ENCODE results near the gene ZNF497.
"Not testable (repeated sequence)": the region's sequence is repeated elsewhere in the genome, so short reads cannot be mapped to it uniquely, and the experiment has no call there.

Gene ZNF497

DNA sequence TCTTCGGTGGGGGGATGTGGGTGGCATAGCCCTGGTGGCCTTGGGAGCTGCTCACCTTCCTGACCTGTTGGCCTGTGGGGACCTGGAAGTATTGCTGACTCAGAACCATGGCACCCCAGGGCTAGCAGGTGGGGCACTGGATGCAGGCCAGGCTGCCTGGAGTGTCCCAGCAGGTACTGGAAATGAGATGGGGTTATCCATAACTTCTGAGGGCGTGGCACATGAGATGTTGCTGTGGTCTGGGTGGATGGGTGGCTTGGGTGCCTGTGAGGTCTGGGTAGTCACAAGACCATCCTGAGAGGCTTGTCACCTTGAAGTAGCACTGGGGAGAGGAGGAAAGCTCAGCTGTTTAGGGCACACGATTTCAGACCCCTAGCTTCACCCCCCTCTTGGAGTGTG is 32.3 kb upstream of the ZNF497 start:
- no peak for DNase-seq (ENCODE audit: low spot score)

DNA sequence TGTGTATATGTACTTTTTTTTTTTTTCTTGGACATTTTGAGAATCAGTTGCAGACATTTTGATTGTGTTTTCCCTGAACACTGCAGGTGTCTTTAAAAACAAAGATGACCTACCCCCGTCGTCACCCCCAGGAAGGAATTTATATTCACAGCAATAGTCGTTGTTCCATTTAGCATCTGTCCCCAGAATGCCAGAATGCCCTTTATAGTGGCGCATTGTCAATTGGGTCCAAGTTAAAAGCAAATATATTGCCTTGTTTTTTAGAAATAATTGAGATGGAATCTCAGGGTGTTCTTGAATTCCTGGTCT is 31.1 kb upstream of the ZNF497 start:
- no peak for DNase-seq (ENCODE audit: low spot score)

- no peak for DNase-seq (ENCODE audit: low spot score)
Measured at GRCh38 chr19:58392945-58393724, 30.6 kb upstream of the ZNF497 start.

- DNase-seq (ENCODE audit: low spot score): no peak
Measured at GRCh38 chr19:58388175-58388526, 25.6 kb upstream of the ZNF497 start.

GRCh38 chr19:58387338-58388174 is 25.0 kb upstream of the ZNF497 start:
- DNase-seq (ENCODE audit: low spot score): no peak

DNA sequence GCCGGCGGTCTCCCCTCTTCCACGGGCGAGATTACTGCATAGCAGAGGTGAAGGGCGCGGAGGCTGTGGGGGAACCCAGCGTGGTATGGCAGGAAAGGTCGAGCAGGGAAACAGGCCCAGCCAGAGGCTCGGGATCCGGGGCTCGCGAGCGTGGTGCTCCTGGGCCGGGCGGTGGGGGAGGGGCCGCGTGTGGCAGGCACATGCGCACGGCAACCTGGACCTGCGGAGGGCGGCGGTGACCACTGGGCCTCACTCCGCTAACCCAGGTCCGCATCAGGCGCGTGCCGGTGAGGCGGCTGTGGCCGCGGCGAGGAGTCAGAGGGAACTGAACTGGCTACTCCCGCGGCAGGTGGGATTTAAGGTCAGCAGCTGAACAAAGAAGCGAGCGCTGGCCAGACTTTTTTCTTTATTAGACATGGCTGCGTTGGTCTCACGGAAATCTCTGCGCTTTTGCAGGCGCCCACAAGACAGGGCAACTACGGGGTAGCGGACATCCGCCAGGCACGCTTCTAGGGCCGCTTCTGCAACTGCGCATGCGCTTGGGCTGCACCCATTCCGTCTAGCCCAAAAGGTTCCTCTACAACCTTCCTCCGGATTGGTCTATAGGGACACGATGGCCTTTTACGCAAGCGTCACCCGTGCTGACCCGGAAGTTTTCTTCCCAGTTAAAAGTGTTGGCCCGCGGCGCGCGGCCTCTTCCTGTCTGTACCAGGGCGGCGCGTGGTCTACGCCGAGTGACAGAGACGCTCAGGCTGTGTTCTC is 24.2 kb upstream of the ZNF497 start, which contains the start of gene RPS5:
Gene RPS5 (plus strand): TSS at position 694 of the 762 bp plus-strand sequence. CDS start 869 bp downstream, outside the sequence.
- peak; percentile 99 for DNase-seq (ENCODE audit: low spot score)

- DNase-seq (ENCODE audit: low spot score): no peak
Measured at GRCh38 chr19:58385891-58386575, 23.5 kb upstream of the ZNF497 start.

DNA sequence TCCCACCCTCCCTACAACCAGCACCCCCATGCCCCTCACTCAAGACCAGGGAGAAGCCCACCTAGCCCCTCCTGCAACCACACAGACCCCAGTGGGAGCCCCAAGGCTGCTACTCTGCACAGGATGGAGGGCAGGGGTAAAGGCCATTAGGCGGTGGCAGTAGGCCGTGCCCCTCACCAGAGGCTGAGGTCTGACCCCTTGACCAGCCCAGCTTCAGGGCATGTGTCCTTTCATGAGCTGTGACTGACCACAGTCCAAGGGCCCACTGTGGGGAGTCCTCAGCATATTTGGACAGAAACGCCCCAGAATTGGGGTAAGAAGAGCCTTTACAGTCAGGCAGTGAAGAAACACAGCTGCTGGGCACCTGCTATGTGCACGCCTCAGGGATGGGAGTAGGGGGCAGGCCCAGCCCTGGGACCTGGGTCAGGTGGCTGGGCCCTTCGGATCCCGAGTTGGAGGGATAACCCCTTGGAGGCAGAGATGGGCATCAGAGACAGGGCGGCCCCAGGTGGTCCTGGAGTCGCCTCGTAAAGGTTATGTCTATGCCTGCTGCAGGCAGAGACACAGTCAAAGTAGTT is 22.9 kb upstream of the ZNF497 start:
- no peak for DNase-seq (ENCODE audit: low spot score)

GRCh38 chr19:58382997-58383603 is 20.5 kb upstream of the ZNF497 start:
- no peak for DNase-seq (ENCODE audit: low spot score)

GRCh38 chr19:58381460-58382212 is 19.1 kb upstream of the ZNF497 start:
- no peak for DNase-seq (ENCODE audit: low spot score)

DNA sequence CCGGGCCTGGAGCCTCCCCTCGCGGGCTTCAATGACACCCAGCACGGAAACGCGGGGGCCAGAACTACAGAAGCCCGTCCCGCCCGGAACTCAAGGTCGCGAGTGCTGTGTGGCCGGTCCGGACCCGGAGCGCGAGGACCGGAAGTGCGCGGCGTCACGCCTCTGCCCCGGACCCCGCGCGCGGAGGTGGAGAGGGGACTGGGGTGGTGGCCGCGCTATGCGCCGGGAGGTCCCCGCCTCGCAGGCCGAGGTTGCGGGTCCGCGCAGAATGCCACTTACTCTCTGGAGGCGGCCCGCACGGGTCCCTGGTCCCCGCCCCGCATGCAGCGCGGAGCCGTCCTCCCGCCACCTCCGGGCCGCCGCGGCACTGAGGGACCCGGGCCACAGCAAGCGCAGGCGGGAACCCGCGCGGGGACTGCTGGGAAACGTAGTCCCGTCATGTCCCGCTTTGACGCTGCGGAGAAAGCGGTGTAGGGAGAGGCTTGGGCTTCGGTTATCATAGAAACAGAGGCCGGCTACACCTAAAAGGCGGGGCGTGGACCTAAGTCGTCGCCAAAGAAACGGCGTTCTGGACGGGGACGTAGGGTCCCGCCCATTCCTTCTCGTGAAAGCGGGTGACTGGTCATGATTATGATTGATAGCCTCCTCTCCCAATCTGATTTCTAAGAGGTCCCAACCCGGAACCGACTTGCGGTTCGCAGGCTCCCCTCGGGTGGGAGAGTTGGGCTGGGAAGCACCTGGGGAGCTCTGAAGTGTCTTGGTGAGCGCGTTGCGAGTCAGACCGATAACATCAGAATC is 18.3 kb upstream of the ZNF497 start, which contains the start of gene ZNF837:
Gene ZNF837 (minus strand): TSS at position 369 of the 798 bp plus-strand sequence. CDS start 11,698 bp downstream, outside the sequence.
- peak; percentile 100 for DNase-seq (ENCODE audit: low spot score)

DNA sequence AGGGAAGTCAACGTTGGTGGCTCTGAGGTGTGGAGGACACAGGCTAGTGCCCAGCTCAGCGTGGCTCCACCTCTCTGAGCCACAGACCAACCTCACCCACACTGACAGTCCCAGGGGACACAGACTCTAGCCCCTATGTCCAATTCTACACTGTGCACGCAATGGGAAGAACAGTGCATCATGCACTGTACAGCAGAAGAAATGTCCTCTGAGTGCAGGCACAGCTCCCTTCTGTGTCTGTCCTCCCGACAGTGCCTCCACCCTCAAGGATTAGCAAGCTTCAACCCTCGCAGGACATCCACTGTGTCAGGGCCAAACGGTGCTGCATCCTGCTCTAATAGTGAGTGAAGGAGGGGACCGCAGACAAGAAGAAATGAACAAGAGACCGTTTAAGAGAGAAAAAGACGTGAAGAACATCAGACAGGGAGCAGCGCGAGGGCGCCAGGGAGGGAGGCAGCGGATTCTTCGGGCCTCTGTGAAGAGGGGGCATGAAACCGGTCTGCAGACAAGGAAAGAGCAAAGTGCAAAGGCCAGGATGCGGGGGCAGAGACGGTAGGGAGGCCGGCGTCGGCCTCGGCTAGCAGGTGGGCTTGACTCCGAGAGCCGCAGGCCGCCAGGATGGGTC is 17.6 kb upstream of the ZNF497 start:
- no peak for DNase-seq (ENCODE audit: low spot score)

DNA sequence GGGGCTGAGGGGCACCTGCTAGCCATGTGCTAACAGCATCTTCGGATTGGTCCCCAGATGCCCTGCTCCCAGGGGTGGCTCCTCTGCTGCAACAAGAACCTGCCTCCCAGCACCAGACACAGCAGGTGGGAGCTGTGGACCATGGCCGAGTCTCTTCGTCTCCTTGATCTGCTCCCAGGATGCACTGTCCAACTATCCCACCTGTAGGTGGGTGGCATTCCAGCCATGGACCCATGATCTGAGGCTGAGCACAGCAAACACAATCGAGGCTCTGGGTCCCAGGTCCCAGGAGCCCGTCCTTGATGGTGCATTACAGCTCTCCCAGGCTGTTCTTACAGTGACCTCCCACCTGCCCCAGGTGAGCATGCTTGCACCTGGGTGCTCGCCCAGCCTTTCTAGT is 16.7 kb upstream of the ZNF497 start:
- DNase-seq (ENCODE audit: low spot score): no peak

- DNase-seq (ENCODE audit: low spot score): not testable (repeated sequence)
Measured at GRCh38 chr19:58376724-58377123, 14.2 kb upstream of the ZNF497 start.

DNA sequence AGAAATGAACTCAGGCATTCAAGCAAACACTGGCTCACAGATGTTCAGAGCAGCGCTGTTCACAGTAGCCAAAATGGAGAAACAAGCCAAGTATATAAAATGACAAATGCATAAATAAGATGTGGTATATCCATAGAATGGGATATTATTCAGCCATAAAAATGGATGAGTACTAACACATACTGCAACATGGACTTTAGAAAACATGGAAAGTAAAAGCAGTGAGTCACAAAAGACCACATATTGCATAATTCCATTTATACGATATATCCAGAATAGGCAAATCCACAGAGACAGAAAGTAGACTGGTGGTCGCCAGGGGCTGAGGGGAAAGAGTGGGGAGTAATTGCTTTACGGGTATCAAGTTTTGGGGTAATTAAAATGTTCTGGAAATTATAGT is 11.6 kb upstream of the ZNF497 start:
- DNase-seq (ENCODE audit: low spot score): no peak

- no peak for DNase-seq (ENCODE audit: low spot score)
Measured at GRCh38 chr19:58372311-58373133, 10.0 kb upstream of the ZNF497 start.

- no peak for DNase-seq (ENCODE audit: low spot score)
Measured at GRCh38 chr19:58368561-58369360, 6.2 kb upstream of the ZNF497 start.
